Dedifferentiated amniotic fluid mesenchymal stem cell (primary cell): Measurements from ENCODE around the gene ELOB.

ENCODE experiments used
- DNase-seq: peaks from one replicate; pipeline ENCODE4 v3.0.0-alpha.2; 2016; ENCODE audit errors: extremely low spot score

Gene ELOB

DNA sequence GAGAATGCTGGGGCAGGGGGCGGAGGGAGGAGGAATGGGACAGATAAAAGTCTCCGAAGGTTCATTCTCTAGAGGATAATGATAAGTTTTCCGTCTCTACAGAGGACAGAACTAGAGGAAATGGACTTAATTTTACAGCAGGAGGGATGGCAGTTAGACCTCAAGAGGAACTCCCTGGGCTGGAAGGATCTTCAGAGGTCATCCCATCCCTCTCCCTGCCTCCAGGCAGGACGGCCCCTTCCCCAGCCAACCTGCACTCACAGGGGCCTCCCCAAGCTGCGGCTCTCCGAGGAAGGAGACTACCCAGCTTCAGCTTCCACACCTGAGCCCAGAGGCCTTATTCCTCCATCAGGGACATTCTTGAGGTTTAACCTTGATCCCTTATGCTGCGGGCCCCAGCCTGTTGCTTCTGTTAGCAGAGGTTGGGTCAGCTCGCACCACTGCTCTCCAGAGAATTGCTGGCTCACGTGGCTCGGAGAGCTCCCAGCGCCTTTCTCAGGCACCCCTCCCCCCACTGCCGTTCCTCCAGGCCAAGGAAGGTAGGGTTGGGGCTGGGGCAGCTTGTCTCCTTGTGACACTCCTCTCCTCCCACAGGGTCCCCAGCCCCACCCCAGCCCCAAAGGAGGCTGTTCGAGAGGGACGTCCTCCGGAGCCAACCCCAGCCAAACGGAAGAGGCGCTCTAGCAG, 8.5 kb downstream of the ELOB start:
- no peak for DNase-seq

GRCh38 chr16:2767891-2768290, 9.2 kb downstream of the ELOB start:
- DNase-seq: no peak

GRCh38 chr16:2767140-2767731, 9.8 kb downstream of the ELOB start:
- no peak for DNase-seq

GRCh38 chr16:2766430-2767139, 10.5 kb downstream of the ELOB start:
- DNase-seq: no peak

DNA sequence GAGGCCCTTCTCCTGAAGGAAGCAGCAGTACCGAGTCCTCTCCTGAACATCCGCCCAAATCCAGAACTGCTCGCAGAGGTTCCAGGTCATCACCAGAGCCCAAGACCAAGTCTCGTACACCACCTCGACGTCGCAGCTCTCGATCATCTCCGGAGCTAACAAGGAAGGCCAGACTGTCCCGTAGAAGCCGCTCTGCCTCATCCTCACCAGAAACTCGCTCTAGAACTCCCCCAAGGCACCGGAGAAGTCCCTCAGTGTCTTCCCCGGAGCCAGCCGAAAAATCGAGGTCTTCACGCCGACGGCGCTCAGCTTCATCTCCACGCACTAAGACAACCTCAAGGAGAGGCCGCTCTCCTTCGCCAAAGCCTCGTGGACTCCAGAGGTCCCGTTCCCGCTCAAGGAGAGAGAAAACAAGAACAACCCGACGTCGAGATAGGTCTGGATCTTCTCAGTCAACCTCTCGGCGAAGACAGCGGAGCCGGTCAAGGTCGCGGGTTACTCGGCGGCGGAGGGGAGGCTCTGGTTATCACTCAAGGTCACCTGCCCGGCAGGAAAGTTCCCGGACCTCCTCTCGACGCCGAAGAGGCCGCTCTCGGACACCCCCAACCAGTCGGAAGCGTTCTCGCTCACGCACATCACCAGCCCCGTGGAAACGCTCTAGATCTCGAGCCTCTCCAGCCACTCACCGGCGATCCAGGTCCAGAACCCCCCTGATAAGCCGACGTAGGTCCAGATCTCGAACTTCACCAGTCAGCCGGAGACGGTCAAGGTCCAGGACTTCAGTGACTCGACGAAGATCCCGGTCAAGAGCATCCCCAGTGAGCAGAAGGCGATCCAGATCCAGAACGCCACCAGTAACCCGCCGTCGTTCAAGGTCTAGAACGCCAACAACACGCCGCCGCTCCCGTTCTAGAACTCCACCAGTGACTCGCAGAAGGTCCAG, 11.3 kb downstream of the ELOB start:
- DNase-seq: no peak

- DNase-seq: no peak
Measured at GRCh38 chr16:2764718-2765117, 12.4 kb downstream of the ELOB start.

DNA sequence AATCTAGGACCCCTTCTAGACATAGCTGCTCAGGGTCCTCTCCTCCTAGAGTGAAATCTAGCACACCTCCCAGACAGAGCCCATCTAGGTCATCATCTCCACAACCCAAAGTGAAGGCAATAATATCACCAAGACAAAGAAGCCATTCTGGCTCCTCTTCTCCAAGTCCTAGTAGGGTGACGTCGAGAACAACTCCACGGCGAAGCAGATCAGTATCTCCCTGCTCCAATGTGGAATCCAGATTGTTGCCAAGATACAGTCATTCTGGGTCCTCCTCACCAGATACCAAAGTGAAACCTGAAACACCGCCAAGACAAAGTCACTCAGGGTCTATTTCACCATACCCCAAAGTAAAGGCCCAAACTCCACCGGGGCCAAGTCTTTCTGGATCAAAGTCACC, 13.9 kb downstream of the ELOB start:
- DNase-seq: no peak

- no peak for DNase-seq
Measured at GRCh38 chr16:2762711-2763110, 14.4 kb downstream of the ELOB start.

DNA sequence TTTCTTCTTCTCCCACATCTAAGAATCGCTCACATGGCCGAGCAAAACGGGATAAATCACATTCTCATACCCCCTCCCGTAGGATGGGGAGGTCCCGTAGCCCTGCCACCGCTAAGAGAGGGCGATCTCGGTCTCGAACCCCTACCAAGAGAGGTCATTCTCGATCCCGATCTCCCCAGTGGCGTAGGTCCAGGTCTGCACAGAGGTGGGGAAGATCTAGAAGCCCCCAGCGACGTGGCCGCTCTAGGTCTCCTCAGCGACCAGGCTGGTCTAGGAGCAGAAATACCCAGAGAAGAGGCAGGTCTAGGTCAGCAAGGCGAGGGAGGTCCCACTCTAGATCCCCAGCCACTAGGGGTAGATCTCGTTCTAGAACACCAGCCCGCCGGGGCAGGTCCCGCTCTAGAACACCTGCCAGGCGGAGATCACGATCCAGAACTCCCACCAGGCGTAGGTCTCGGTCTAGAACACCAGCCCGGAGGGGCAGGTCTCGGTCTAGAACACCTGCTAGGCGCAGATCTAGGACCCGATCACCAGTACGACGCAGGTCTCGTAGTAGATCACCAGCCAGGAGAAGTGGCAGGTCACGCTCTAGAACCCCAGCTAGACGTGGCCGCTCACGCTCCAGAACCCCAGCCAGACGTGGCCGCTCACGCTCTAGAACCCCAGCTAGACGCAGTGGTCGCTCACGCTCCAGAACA, 15.0 kb downstream of the ELOB start:
- no peak for DNase-seq

DNA sequence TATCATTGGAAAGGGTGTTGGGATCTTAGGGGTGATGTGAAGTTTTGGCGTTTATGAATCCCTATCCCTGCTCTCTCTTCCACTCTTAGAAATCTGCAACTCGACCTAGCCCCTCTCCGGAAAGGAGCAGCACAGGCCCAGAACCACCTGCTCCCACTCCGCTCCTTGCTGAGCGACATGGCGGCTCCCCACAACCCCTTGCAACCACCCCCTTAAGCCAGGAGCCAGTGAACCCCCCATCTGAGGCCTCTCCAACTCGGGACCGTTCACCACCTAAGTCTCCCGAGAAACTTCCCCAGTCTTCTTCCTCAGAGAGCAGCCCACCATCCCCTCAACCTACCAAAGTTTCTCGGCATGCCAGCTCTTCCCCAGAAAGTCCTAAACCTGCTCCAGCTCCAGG, 15.6 kb downstream of the ELOB start:
- no peak for DNase-seq

DNA sequence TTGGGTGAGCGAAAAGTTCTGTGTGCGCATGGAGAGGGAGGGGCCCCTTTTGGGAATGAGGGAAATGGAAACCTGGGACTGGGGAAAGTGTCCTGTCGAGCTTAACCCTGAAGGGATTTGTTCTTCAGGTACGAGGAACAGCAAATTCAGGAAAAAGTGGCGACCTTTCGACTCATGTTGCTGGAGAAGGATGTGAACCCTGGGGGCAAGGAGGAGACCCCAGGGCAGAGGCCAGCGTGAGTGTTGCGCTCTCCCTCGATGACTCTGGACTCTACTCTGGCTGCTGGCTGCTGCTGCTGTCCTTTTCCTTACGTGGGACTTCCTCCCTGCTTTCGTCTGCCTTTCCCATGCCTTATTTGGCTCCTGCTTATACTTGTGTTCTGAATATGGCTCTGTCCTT, 19.7 kb downstream of the ELOB start:
- DNase-seq: no peak

DNA sequence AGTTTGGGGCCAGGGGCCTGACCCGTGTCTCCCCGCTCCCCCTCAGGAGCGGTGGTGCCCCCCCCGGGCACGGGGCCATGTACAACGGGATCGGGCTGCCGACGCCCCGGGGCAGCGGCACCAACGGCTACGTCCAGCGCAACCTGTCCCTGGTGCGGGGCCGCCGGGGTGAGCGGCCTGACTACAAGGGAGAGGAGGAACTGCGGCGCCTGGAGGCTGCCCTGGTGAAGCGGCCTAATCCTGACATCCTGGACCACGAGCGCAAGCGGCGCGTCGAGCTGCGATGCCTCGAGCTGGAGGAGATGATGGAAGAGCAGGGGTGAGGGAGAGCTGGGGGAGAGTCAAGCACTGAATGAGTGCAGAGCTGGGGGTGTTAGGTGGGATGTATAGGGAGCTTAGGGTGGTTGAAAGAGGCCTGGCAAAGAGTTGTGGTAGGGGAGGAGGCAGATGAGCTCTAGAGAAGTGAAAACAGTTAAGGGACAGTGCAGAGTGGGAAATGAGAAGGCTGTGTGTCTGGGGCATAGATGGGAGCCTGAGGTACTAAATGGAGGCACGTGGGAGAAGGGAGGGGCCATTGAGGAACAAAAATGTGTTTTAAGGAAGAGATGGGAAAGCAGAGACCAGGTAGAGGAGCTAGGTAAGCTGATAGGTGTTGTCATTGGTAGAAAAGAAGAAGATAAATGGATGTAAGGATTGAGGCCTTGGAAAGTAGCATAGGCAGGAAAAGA, 20.6 kb downstream of the ELOB start:
- DNase-seq: no peak

DNA sequence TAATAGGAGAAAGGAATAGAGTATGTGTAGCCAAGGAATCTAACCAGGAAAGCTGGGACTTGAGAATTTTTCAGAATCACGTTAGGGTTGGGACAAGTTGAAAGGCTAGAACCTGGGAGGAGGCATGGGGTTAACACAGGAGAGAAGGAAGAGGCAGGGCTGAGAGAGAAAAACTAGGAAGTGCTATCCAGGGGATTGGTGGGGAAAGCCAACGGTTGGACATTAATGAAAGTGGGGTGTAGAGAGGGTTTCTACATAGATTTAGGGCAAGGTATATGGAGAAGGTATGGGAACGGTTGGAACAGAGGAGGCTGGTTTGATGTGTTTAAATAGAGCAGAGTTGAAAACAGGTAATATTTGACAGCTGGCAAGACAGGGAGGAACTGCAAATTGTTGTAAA, 21.9 kb downstream of the ELOB start:
- no peak for DNase-seq

DNA sequence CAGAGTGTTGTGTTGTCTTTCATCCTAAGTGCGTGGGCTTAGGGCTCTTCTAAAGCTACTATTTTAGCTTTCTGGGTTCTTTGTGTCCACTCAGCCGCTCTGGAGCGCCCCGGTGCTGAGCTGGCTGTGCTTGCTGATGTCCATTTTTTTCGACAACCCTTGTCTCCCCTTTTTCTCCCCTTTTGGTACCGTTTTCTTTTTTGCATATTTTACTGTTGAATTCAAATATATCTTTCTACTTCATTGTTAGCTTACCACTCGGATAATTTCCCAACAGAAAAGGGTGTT, 23.4 kb downstream of the ELOB start:
- DNase-seq: peak; percentile 22

- DNase-seq: peak; percentile 62
Measured at GRCh38 chr16:2752850-2753732, 24.0 kb downstream of the ELOB start.

DNA sequence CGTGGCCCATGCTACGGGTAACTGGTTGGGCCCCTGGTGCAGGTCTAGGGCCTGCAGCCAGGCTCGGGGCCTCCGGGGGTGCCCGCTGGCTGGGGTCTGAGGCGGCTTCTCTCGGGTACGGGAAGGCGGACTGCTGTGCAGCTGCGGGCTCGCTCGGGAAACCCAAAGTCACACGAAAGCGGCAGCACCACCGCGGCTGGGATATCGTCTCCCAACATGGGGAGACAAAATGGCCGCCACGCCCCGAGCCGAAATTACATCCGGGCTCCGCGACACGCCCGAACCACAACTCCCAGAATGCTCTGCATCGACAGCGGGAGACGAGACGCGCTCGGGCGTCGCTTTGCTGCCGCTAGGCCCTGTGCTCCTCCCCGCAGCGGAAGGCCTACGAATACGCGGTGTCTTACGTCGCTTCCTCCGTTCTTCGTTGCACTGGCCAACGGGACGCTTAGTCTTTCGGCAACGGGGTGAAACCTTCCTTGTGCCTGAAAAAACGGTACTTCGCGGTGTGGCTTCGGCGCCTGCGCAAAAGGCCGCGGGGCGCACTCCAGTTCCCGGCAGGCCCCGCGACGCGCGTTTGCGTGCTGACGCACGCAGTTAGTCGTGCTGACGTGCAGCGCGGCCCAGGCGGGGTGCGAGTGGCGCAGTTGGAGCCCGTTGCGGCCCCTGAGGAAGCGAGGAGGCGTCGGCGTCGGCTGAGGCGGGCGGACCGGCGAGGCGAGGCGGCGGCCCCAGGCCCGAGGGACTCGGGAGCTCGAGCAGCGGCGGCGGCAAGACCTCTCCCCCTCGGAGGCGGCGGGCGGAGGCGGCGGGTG, 24.8 kb downstream of the ELOB start, which contains the start of gene SRRM2:
Gene SRRM2, plus strand, starts transcription at position 604 of the 815 bp plus-strand sequence. CDS start 3,727 bp downstream, outside the sequence.
- DNase-seq: peak; percentile 93

GRCh38 chr16:2751577-2752034, 25.5 kb downstream of the ELOB start:
- no peak for DNase-seq

- no peak for DNase-seq
Measured at GRCh38 chr16:2749936-2750335, 27.1 kb downstream of the ELOB start.

DNA sequence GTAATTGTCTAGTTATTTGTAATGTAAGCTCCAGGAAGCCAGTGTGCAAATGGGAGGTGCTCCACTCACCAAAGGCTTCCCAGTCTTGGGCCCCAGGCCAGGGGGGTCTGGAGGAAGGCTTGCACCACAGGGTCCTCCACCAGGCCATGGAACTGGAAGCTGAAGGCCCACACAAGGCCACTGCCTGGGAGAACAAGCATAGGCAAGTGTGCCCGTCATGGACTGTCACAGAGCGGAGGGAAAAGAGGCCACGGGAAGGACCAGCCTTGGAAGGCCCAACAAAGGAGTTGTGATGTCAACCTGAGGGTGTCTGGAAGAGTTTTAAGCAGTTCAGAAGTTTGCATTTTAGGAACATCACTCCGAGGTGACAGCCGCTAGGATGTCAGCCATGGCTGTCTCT, 27.6 kb downstream of the ELOB start:
- no peak for DNase-seq
